Activated T-cell treated with anti-CD3 and anti-CD28 coated beads, Interleukin-2, amount 50 U/mL, for 24 hours (primary cell): Measurements from ENCODE around the gene PTPRS.

Experiments used
- DNase-seq: peaks from one replicate; pipeline ENCODE4 v3.0.0-alpha.2; 2020
- H3K27ac Mint-ChIP-seq: 2 replicates; pipeline ENCODE4 v1.8.0; 2020; ENCODE audit warnings: mild to moderate bottlenecking, mixed read lengths
- H3K27me3 Mint-ChIP-seq: 2 replicates; pipeline ENCODE4 v1.8.0; 2020; ENCODE audit warnings: mixed read lengths
- H3K36me3 Mint-ChIP-seq: 2 replicates; pipeline ENCODE4 v1.8.0; 2020; ENCODE audit warnings: low read depth, mixed read lengths
- H3K4me1 Mint-ChIP-seq: 2 replicates; pipeline ENCODE4 v1.8.0; 2020; ENCODE audit warnings: low read depth, mixed read lengths
- H3K4me3 Mint-ChIP-seq: 2 replicates; pipeline ENCODE4 v1.8.0; 2020; ENCODE audit warnings: mild to moderate bottlenecking, moderate library complexity, mixed read lengths
- H3K9me3 Mint-ChIP-seq: 2 replicates; pipeline ENCODE4 v1.8.0; 2020; ENCODE audit warnings: mixed read lengths

Gene PTPRS

GRCh38 chr19:5296457-5297271 is 43.9 kb downstream of the PTPRS start:
- Mint-ChIP-seq H3K36me3 (no peaks in the 10 kb centered on the region), H3K27ac (no peak overlapping the region), H3K4me3 (no peak overlapping the region), H3K27me3 (peaks cover 17% of the 10 kb centered on the region), H3K4me1 (peaks cover 14% of the 10 kb centered on the region), H3K9me3 (no peaks in the 10 kb centered on the region)
- DNase-seq: no peak

GRCh38 chr19:5296021-5296420 is 44.6 kb downstream of the PTPRS start:
- no peak overlapping the region for H3K27ac Mint-ChIP-seq
- DNase-seq: no peak
- peaks cover 15% of the 10 kb centered on the region for H3K4me1 Mint-ChIP-seq
- H3K4me3 Mint-ChIP-seq: no peak overlapping the region
- no peaks in the 10 kb centered on the region for H3K9me3 Mint-ChIP-seq
- H3K27me3 Mint-ChIP-seq: peaks cover 21% of the 10 kb centered on the region
- no peaks in the 10 kb centered on the region for H3K36me3 Mint-ChIP-seq

GRCh38 chr19:5294403-5295160 is 46.0 kb downstream of the PTPRS start:
- no peak overlapping the region for H3K27ac Mint-ChIP-seq
- H3K36me3 Mint-ChIP-seq: no peaks in the 10 kb centered on the region
- H3K9me3 Mint-ChIP-seq: no peaks in the 10 kb centered on the region
- no peak for DNase-seq
- peaks cover 21% of the 10 kb centered on the region for H3K27me3 Mint-ChIP-seq
- H3K4me3 Mint-ChIP-seq: no peak overlapping the region
- H3K4me1 Mint-ChIP-seq: peaks cover 15% of the 10 kb centered on the region

GRCh38 chr19:5293612-5294378 is 46.8 kb downstream of the PTPRS start:
- DNase-seq: no peak
- no peaks in the 10 kb centered on the region for H3K9me3 Mint-ChIP-seq
- peaks cover 15% of the 10 kb centered on the region for H3K4me1 Mint-ChIP-seq
- no peaks in the 10 kb centered on the region for H3K36me3 Mint-ChIP-seq
- peak overlapping the region; percentile 64 for H3K4me3 Mint-ChIP-seq
- no peak overlapping the region for H3K27ac Mint-ChIP-seq
- H3K27me3 Mint-ChIP-seq: peaks cover 21% of the 10 kb centered on the region

- H3K36me3 Mint-ChIP-seq: no peaks in the 10 kb centered on the region
- H3K27ac Mint-ChIP-seq: no peak overlapping the region
- DNase-seq: peak; percentile 76
- H3K9me3 Mint-ChIP-seq: no peaks in the 10 kb centered on the region
- peaks cover 15% of the 10 kb centered on the region for H3K4me1 Mint-ChIP-seq
- peaks cover 21% of the 10 kb centered on the region for H3K27me3 Mint-ChIP-seq
- peak overlapping the region; percentile 64 for H3K4me3 Mint-ChIP-seq
These were observed 47.6 kb downstream of the PTPRS start for GRCh38 chr19:5292822-5293611.

GRCh38 chr19:5292453-5292821 is 48.2 kb downstream of the PTPRS start:
- Mint-ChIP-seq H3K36me3 (no peaks in the 10 kb centered on the region), H3K9me3 (no peaks in the 10 kb centered on the region), H3K4me3 (peak overlapping the region; percentile 55), H3K4me1 (peaks cover 15% of the 10 kb centered on the region), H3K27ac (no peak overlapping the region), H3K27me3 (peaks cover 21% of the 10 kb centered on the region)
- peak; percentile 53 for DNase-seq

- Mint-ChIP-seq H3K9me3 (no peaks in the 10 kb centered on the region), H3K4me3 (peak overlapping the region; percentile 55), H3K4me1 (peaks cover 20% of the 10 kb centered on the region), H3K36me3 (no peaks in the 10 kb centered on the region), H3K27me3 (peaks cover 21% of the 10 kb centered on the region), H3K27ac (no peak overlapping the region)
- DNase-seq: no peak
These were observed 48.9 kb downstream of the PTPRS start for GRCh38 chr19:5291588-5292193.
